ENCODE data around the gene LIG3.

- no peak for TF ChIP-seq CTCF (IDR thresholded peaks at IDR 0.05)
- no peak for TF ChIP-seq TCF7L2 (IDR thresholded peaks at IDR 0.05; ENCODE audit: low read depth, low read length)
- TF ChIP-seq POLR2AphosphoS5 (IDR thresholded peaks at IDR 0.05; ENCODE audit: low read depth, low read length) = no peak
- no peak for TF ChIP-seq REST (IDR thresholded peaks at IDR 0.05; ENCODE audit: insufficient read depth in 1 of 2, low read depth in 2 of 2, low read length in 1 of 2)
Measured at GRCh38 chr17:34999456-34999855, 19.1 kb downstream of the LIG3 start.

All from Panc1 (cell line).